WERI-Rb-1 (cell line): Measurements from ENCODE around the gene IMMP1L.

Experiments
- DNase-seq: peaks from one replicate; pipeline ENCODE4 v3.0.0-alpha.2; 2020
- H3K27ac ChIP-seq: fragments of 250-450 bp; sonication (Bioruptor Pico); 2 replicates; pipeline ENCODE4 v1.5.1; 2020; ENCODE audit warnings: mild to moderate bottlenecking, moderate library complexity
- H3K27me3 ChIP-seq: fragments of 250-450 bp; sonication (Bioruptor Pico); 2 replicates; pipeline ENCODE4 v1.5.1; 2021; ENCODE audit warnings: mild to moderate bottlenecking, low read depth, moderate library complexity; ENCODE audit not compliant: insufficient read depth, severe bottlenecking
- H3K36me3 ChIP-seq: fragments of 250-450 bp; sonication (Bioruptor Pico); 2 replicates; pipeline ENCODE4 v1.5.1; 2020; ENCODE audit warnings: mild to moderate bottlenecking, moderate library complexity
- H3K4me3 ChIP-seq: 2 replicates; pipeline ENCODE4 v1.5.1; 2011; ENCODE audit warnings: low read depth, mild to moderate bottlenecking, control low read depth, low read length
- H3K9me3 ChIP-seq: fragments of 250-450 bp; sonication (Bioruptor Pico); 2 replicates; pipeline ENCODE4 v1.5.1; 2021; ENCODE audit warnings: mild to moderate bottlenecking, moderate library complexity; ENCODE audit not compliant: severe bottlenecking
- TF ChIP-seq, protein P1 (sequence below): IDR thresholded peaks from 2 replicates; pipeline ENCODE4 v1.5.1; 2011; ENCODE audit warnings: low read depth, mild to moderate bottlenecking, control low read depth, inconsistent platforms, low read length

Gene IMMP1L

DNA sequence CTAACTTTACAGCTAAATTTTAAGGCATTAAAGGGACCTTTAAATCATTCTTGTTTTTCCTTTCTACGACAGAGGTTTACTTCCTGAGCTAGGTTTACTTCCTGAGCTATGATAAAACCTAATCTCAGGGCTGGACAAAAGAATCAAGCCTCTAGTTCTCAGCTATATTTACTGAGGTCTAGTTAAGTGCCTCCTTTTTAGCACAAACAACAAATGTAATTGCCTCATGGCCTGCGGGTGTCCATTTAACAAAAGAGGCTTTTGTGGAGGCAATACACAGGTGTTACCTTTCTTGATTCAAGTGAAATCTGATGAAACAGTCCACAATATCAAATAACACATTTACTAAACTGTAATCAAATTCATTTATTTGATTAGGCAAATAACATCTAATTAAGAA, 67.3 kb downstream of the IMMP1L start:
- H3K27ac ChIP-seq, result no peak overlapping the region
- DNase-seq, result no peak
- TF ChIP-seq, protein P1, sequence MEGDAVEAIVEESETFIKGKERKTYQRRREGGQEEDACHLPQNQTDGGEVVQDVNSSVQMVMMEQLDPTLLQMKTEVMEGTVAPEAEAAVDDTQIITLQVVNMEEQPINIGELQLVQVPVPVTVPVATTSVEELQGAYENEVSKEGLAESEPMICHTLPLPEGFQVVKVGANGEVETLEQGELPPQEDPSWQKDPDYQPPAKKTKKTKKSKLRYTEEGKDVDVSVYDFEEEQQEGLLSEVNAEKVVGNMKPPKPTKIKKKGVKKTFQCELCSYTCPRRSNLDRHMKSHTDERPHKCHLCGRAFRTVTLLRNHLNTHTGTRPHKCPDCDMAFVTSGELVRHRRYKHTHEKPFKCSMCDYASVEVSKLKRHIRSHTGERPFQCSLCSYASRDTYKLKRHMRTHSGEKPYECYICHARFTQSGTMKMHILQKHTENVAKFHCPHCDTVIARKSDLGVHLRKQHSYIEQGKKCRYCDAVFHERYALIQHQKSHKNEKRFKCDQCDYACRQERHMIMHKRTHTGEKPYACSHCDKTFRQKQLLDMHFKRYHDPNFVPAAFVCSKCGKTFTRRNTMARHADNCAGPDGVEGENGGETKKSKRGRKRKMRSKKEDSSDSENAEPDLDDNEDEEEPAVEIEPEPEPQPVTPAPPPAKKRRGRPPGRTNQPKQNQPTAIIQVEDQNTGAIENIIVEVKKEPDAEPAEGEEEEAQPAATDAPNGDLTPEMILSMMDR, result no peak
- no peaks in the 10 kb centered on the region; the same call in 1 of the 2 replicates for H3K36me3 ChIP-seq
- H3K4me3 ChIP-seq, result no peak overlapping the region
- no peaks in the 10 kb centered on the region for H3K9me3 ChIP-seq
- no peaks in the 10 kb centered on the region for H3K27me3 ChIP-seq

DNA sequence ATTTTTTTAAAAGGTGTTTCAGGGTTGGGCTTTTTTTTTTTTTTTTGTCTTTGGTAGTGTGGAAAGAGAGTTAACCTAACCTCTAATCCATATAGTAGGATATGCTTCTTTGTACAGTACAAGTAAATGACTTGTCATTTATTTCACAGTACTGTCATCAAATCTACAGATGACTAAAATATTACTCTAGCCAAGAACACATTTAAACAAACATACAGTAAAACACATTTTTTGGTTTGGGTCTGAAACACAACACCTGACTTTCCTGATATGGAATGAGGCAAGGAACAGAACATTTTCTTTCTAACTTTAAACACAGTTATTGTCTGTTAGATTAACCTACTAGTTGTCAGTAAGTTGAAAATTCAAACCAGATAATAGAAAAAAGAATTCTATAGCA, 68.1 kb downstream of the IMMP1L start:
- TF ChIP-seq, protein P1, result no peak
- H3K36me3 ChIP-seq, result no peaks in the 10 kb centered on the region; the same call in 1 of the 2 replicates
- DNase-seq, result no peak
- H3K27ac ChIP-seq, result no peak overlapping the region
- no peaks in the 10 kb centered on the region for H3K9me3 ChIP-seq
- H3K4me3 ChIP-seq, result no peak overlapping the region
- H3K27me3 ChIP-seq, result no peaks in the 10 kb centered on the region

DNA sequence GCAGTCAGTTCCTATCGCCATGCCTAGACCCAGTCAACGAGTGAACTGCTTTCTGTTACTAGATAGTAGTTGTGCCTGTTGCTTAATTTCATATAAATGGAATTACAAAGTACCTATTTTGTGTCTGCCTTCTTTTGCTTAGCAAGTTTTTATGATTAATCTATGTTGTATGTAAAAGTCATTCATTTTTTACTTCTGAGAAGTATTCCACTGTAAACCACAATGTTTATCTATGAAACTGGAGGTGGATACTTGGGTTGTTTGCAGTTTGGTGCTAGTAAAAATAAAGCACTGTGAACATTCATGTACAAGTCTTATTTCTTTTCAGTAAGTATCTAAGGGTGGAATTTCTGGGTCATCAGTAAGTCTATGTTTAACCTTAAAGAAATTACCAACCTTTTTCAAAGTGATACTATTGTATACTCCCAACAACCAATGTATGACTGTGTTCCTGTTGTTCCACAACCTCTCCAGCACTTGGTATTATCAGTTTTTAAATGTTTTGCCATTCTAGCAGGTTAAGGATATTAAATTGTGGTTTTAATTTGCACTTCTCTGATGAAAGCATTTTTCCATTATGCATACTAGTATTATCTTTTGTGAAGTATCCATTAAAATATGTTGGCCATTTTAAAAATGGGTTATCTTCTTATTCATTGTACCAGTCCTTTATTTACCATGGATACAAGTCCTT, 71.5 kb downstream of the IMMP1L start:
- H3K9me3 ChIP-seq, result no peaks in the 10 kb centered on the region
- no peak overlapping the region for H3K27ac ChIP-seq
- no peak for DNase-seq
- H3K36me3 ChIP-seq, result no peaks in the 10 kb centered on the region
- TF ChIP-seq, protein P1, result no peak
- H3K27me3 ChIP-seq, result no peaks in the 10 kb centered on the region
- no peak overlapping the region for H3K4me3 ChIP-seq

DNA sequence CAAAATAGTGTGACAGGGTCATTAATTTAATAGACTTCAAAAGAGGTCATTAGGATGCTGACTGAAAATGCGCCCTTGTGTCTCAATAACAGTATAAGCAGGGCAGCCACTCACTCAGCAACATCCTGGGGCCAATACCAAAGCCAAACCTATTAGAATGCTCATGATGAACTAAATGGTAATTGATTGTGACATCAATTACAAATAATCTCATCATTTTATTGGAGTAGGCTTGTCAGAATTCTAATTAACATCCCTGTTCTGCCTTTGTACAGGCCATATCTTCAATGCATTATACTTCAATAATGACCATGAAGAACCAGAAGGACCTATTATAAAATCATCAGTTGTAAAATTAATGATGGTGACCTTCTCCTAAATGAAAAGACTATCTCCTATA, 75.6 kb downstream of the IMMP1L start:
- H3K36me3 ChIP-seq, result no peaks in the 10 kb centered on the region
- no peaks in the 10 kb centered on the region for H3K27me3 ChIP-seq
- DNase-seq, result no peak
- H3K27ac ChIP-seq, result no peak overlapping the region
- TF ChIP-seq, protein P1, result no peak
- no peaks in the 10 kb centered on the region for H3K9me3 ChIP-seq
- no peak overlapping the region for H3K4me3 ChIP-seq

DNA sequence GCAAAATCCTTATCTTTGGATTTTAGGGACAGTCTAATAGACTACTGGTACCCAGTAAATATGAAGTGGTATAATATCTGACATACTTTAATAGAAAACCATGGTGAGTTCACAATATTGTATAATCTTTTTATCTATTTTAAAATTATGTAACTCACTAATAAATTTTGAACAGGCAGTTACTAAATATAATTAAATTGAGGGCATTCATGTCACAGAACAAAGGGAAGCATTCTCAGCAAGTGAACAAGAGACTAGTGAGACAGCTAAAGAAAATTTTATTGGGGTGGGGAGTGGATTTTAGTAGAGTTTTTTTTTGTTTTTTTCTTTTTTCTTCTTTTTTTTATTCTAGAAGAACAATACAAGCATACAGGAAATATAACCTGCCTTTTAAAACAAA, 84.8 kb downstream of the IMMP1L start:
- TF ChIP-seq, protein P1, result no peak
- no peaks in the 10 kb centered on the region for H3K36me3 ChIP-seq

DNA sequence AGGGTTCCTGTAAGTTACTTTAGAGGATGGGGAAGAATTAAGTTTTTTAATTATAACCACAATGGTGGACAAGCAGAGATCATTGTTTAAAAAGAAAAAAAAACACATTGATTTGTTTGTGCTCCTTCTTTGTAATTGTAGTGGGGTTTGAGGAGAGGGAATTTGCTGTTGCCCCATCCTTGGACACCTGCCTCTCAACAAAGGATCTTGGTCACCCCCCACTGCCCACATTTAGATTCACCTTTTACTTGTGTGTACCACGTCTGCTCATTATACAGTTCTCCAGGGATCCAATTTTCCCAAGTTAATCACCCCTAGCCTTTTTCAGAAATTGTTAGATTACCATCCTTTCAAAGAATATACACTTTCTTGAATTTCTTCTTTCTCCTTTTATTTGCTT, 86.7 kb downstream of the IMMP1L start:
- Histone ChIP-seq H3K36me3 (no peaks in the 10 kb centered on the region), H3K27me3 (no peaks in the 10 kb centered on the region), H3K4me3 (no peak overlapping the region), H3K9me3 (no peaks in the 10 kb centered on the region), H3K27ac (no peak overlapping the region)
- TF ChIP-seq, protein P1, result no peak
- no peak for DNase-seq

More for the DNA sequence above, 84.8 kb downstream of the IMMP1L start:
- Histone ChIP-seq H3K27ac (no peak overlapping the region), H3K9me3 (no peaks in the 10 kb centered on the region), H3K4me3 (no peak overlapping the region), H3K27me3 (no peaks in the 10 kb centered on the region)
- DNase-seq, result no peak
